Natural killer cell (primary cell): ENCODE results near the gene KNDC1. TPM values are rescaled to one million over a fixed set of nuclear protein-coding genes. Genes with fewer than 3 reads are reported as not detected.

Source experiments
- ATAC-seq, 3 donors: fragments of 150-1000 bp in 2 of 3; fragments of 200-7000 bp in 1 of 3; cut with Tn5 transposase; 1 replicate in 1 of 3; 2 replicates in 2 of 3; pipeline ENCODE4 v1.10.0; 2021; ENCODE audit warnings: mild to moderate bottlenecking in 2 of 3, moderate library complexity in 2 of 3
- DNase-seq, 2 donors: peaks; one replicate each; pipeline versions ENCODE4 v3.0.0 to v3.0.0-alpha.2; 2013 to 2021; ENCODE audit warnings: mixed read lengths in 1 of 2
- H3K27ac ChIP-seq: one replicate; pipeline ENCODE4 v1.5.1; 2013; ENCODE audit warnings: mild to moderate bottlenecking, low read length
- H3K27me3 ChIP-seq: one replicate; pipeline ENCODE4 v1.6.1; 2013; ENCODE audit warnings: low read length; ENCODE audit not compliant: control insufficient read depth, insufficient read depth
- H3K36me3 ChIP-seq: one replicate; pipeline ENCODE4 v1.6.1; 2013; ENCODE audit warnings: low read length; ENCODE audit not compliant: control insufficient read depth, insufficient read depth
- H3K4me1 ChIP-seq: one replicate; pipeline ENCODE4 v1.6.1; 2013; ENCODE audit warnings: low read length; ENCODE audit not compliant: control insufficient read depth, insufficient read depth
- H3K4me3 ChIP-seq: one replicate; pipeline ENCODE4 v1.5.1; 2013; ENCODE audit warnings: low read length
- H3K9me3 ChIP-seq: one replicate; pipeline ENCODE4 v1.6.1; 2013; ENCODE audit warnings: low read length; ENCODE audit not compliant: control insufficient read depth, insufficient read depth
- H3K27ac Mint-ChIP-seq, 2 donors: one replicate each; pipeline ENCODE4 v1.8.0; 2022; ENCODE audit warnings: mild to moderate bottlenecking in 2 of 2, mixed read lengths in 2 of 2, moderate library complexity in 1 of 2
- H3K27me3 Mint-ChIP-seq, 2 donors: one replicate each; pipeline ENCODE4 v1.8.0; 2022; ENCODE audit warnings: low read depth in 2 of 2, mixed read lengths in 2 of 2
- H3K36me3 Mint-ChIP-seq: one replicate; pipeline ENCODE4 v1.8.0; 2022; ENCODE audit warnings: mixed read lengths
- H3K4me1 Mint-ChIP-seq, 2 donors: one replicate each; pipeline ENCODE4 v1.8.0; 2022; ENCODE audit warnings: mixed read lengths in 2 of 2
- H3K4me3 Mint-ChIP-seq: one replicate; pipeline ENCODE4 v1.8.0; 2022; ENCODE audit warnings: mild to moderate bottlenecking, moderate library complexity, mixed read lengths
- H3K9me3 Mint-ChIP-seq, 2 donors: one replicate each; pipeline ENCODE4 v1.8.0; 2022; ENCODE audit warnings: mixed read lengths in 2 of 2
- CTCF ChIP-seq: fragments of 200-600 bp; IDR thresholded peaks from one replicate; pipeline ENCODE4 v1.8.0; 2022; ENCODE audit warnings: antibody characterized with exemption
- WGBS: methylation state at CpG from one replicate; pipeline ENCODE4 v1.1.7; 2013; ENCODE audit warnings: missing lambda C conversion rate; ENCODE audit not compliant: insufficient coverage; 5-methylcytosine and 5-hydroxymethylcytosine counted together
- intact Hi-C: fragments of 100-400 bp; cut with micrococcal nuclease; formaldehyde crosslinking; loops from one replicate; pipeline ENCODE4 v1.14.2; 2022
- total RNA-seq, 4 donors: library from RNA; stranded (reverse); fragments of 120-200 nt in 1 of 4; gene quantifications; one replicate each; pipeline versions ENCODE4 v1.2.3 to v1.2.4, GENCODE V29; 2013 to 2022

KNDC1 gene
- total RNA-seq, 3 donors from 2014 or later (not counting 1 experiment from before 2014, with no cell fraction given): 2.1 to 5.9 TPM; not detected in 1

- no peaks in the 10 kb centered on the region for H3K9me3 ChIP-seq
- no peaks in the 10 kb centered on the region for H3K36me3 ChIP-seq
- Mint-ChIP-seq H3K4me1 (no peaks in the 10 kb centered on the region), H3K36me3 (no peaks in the 10 kb centered on the region), H3K27me3 (no peaks in the 10 kb centered on the region), H3K9me3 (no peaks in the 10 kb centered on the region), H3K4me3 (no peak overlapping the region), H3K27ac (no peak overlapping the region)
- no peak overlapping the region for H3K4me3 ChIP-seq
- no peak overlapping the region for H3K27ac ChIP-seq
- DNase-seq (no peak), ATAC-seq (no peak)
- no peaks in the 10 kb centered on the region for H3K4me1 ChIP-seq
- 92% methylated on average over 66 of the region's 66 CpGs for whole genome bisulfite sequencing
- intact Hi-C loops: no loop called here
- TF ChIP-seq CTCF: no peak
- no peaks in the 10 kb centered on the region for H3K27me3 ChIP-seq
These were observed 23.0 kb downstream of the KNDC1 start for GRCh38 chr10:133182791-133183645.

DNA sequence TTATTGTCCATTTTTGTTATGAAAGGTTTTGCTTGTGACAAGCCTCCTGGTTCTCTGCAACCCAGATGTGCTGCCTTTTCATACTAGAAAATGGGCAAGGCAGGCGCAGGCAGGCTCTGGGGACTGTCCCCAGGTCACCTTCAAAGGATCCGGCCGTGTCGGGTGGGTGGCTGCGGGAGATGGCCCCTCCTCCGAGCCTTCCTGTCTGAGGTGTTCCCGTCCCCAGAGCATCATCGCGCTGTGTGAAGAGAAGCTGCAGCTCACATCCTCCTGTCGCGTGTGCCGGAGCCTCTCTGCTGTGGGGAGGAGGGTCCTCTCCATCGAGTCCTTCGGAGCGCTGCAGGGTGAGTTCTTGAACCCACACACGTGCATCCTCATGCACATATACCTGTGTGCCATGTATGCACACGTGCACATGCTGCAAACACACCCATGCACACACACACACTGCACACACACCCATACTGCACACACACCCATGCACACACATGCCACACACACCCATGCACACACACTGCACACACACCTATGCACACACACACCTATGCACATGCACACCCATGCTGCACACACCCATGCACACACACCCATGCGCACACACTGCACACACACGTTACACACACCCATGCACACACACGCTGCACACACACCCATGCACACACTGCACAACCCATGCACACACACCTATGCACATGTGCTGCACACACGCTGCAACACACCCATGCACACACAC, 23.8 kb downstream of the KNDC1 start:
- ATAC-seq: no peak
- Mint-ChIP-seq H3K9me3 (no peaks in the 10 kb centered on the region), H3K27ac (no peak overlapping the region), H3K36me3 (no peaks in the 10 kb centered on the region), H3K4me3 (no peak overlapping the region), H3K27me3 (no peaks in the 10 kb centered on the region), H3K4me1 (no peaks in the 10 kb centered on the region)
- no peak overlapping the region for H3K4me3 ChIP-seq
- TF ChIP-seq CTCF: no peak
- intact Hi-C loops: no loop called here
- no peaks in the 10 kb centered on the region for H3K9me3 ChIP-seq
- 90% methylated on average over 21 of the region's 21 CpGs for WGBS
- no peaks in the 10 kb centered on the region for H3K27me3 ChIP-seq
- no peak for DNase-seq
- H3K27ac ChIP-seq: no peak overlapping the region
- H3K36me3 ChIP-seq: no peaks in the 10 kb centered on the region
- no peaks in the 10 kb centered on the region for H3K4me1 ChIP-seq

GRCh38 chr10:133184591-133185244, 24.7 kb downstream of the KNDC1 start:
- Mint-ChIP-seq H3K4me3 (no peak overlapping the region), H3K4me1 (no peaks in the 10 kb centered on the region), H3K9me3 (no peaks in the 10 kb centered on the region), H3K36me3 (no peaks in the 10 kb centered on the region), H3K27ac (no peak overlapping the region), H3K27me3 (no peaks in the 10 kb centered on the region)
- intact Hi-C loops: no loop called here
- WGBS: 88% methylated on average over 23 of the region's 23 CpGs
- Histone ChIP-seq H3K4me3 (no peak overlapping the region), H3K9me3 (no peaks in the 10 kb centered on the region), H3K36me3 (no peaks in the 10 kb centered on the region), H3K27me3 (no peaks in the 10 kb centered on the region), H3K4me1 (no peaks in the 10 kb centered on the region), H3K27ac (no peak overlapping the region)
- DNase-seq (no peak), ATAC-seq (no peak)
- TF ChIP-seq CTCF: no peak
